Esophagus squamous epithelium (tissue), 5 donors: ENCODE measurements around the gene TRAPPC2L. TPM values are rescaled to one million over a fixed set of nuclear protein-coding genes. Genes with fewer than 3 reads are reported as not detected.

ENCODE experiments used
- DNase-seq: peaks from one replicate; lab custom pipeline; 2025; lab: John Stamatoyannopoulos, UW
- H3K27ac ChIP-seq, 4 donors: fragments of 200-600 bp; sonication (generic); one replicate each; pipeline ENCODE4 v1.5.1; 2016 to 2019; ENCODE audit warnings: mild to moderate bottlenecking in 1 of 4
- H3K27me3 ChIP-seq, 4 donors: fragments of 200-600 bp; sonication (generic); 1 replicate in 3 of 4; 2 replicates in 1 of 4; pipeline versions ENCODE4 v1.5.1 to v1.6.0; 2017 to 2021; ENCODE audit warnings: antibody characterized with exemption in 1 of 4
- H3K36me3 ChIP-seq, 3 donors: fragments of 200-600 bp; sonication (generic); one replicate each; pipeline ENCODE4 v1.5.1; 2016 to 2019
- H3K4me1 ChIP-seq, 3 donors: fragments of 200-600 bp; sonication (generic); one replicate each; pipeline ENCODE4 v1.5.1; 2017 to 2019
- H3K4me3 ChIP-seq, 4 donors: fragments of 200-600 bp; sonication (generic); 1 replicate in 3 of 4; 2 replicates in 1 of 4; pipeline ENCODE4 v1.5.1; 2016 to 2019; ENCODE audit warnings: mild to moderate bottlenecking in 2 of 4, moderate library complexity in 1 of 4
- H3K9me3 ChIP-seq, 3 donors: fragments of 200-600 bp; sonication (generic); one replicate each; pipeline ENCODE4 v1.5.1; 2016 to 2019
- CTCF ChIP-seq, 6 experiments: fragments of 450-650 bp in 4 of 6; fragments of 200-600 bp in 2 of 6; sonication (generic) in 2 of 6; IDR thresholded peaks; one replicate each; pipeline ENCODE4 v1.5.1; 2016 to 2019; ENCODE audit warnings: antibody characterized with exemption in 6 of 6, mild to moderate bottlenecking in 4 of 6, moderate library complexity in 4 of 6
- POLR2A ChIP-seq, 4 donors: fragments of 450-650 bp; IDR thresholded peaks; one replicate each; pipeline ENCODE4 v1.6.1; 2017; ENCODE audit warnings: antibody characterized with exemption in 4 of 4, mild to moderate bottlenecking in 4 of 4, moderate library complexity in 3 of 4
- WGBS, 2 donors: methylation state at CpG; one replicate each; pipeline ENCODE4 v1.1.5; 2018; 5-methylcytosine and 5-hydroxymethylcytosine counted together
- intact Hi-C: fragments of 100-400 bp; cut with DNase I; formaldehyde crosslinking; loops from one replicate; pipeline ENCODE4 v1.15.0; 2022
- total RNA-seq, 4 donors: library from RNA; depleted of rRNA; stranded (reverse); fragments of >200 nt; gene quantifications; one replicate each; pipeline ENCODE4 v1.1.0, GENCODE V29; 2016
- donor health status: DM: yes; HTN: yes; CAD: no.

The TRAPPC2L gene
- total RNA-seq, 4 donors from 2014 or later, result 20.7 to 29.7 (median 24.7) TPM

- intact Hi-C loops, result no loop called here
- Histone ChIP-seq H3K4me1 (no peaks in the 10 kb centered on the region), H3K36me3 (peaks cover 0 to 17% (median 0%) of the 10 kb centered on the region in 3 donors), H3K27ac (no peak overlapping the region), H3K4me3 (no peak overlapping the region), H3K9me3 (no peaks in the 10 kb centered on the region), H3K27me3 (peaks cover 0 to 47% (median 0%) of the 10 kb centered on the region in 4 donors)
- TF ChIP-seq POLR2A (IDR thresholded peaks at IDR 0.05) (no peak), CTCF (IDR thresholded peaks at IDR 0.05) (no peak)
- 71 to 75% methylated on average over 4 to 21 of the region's 34 CpGs for WGBS, 2 donors
- no peak for DNase-seq
Measured at GRCh38 chr16:88897696-88898425, 40.9 kb downstream of the TRAPPC2L start.

GRCh38 chr16:88899901-88900661, 43.2 kb downstream of the TRAPPC2L start:
- Histone ChIP-seq H3K36me3 (peaks cover 0 to 17% (median 0%) of the 10 kb centered on the region in 3 donors), H3K9me3 (no peaks in the 10 kb centered on the region), H3K4me1 (peaks cover 0 to 5% (median 0%) of the 10 kb centered on the region in 3 donors), H3K27me3 (peaks cover 0 to 49% (median 0%) of the 10 kb centered on the region in 4 donors), H3K27ac (no peak overlapping the region), H3K4me3 (no peak overlapping the region)
- no peak for DNase-seq
- intact Hi-C loops, result no loop called here
- 64 to 87% methylated on average over 10 to 11 of the region's 41 CpGs for WGBS, 2 donors
- TF ChIP-seq POLR2A (IDR thresholded peaks at IDR 0.05) (no peak), CTCF (IDR thresholded peaks at IDR 0.05) (no peak)

GRCh38 chr16:88900662-88901052, 43.7 kb downstream of the TRAPPC2L start:
- Histone ChIP-seq H3K36me3 (peaks cover 0 to 17% (median 0%) of the 10 kb centered on the region in 3 donors), H3K9me3 (no peaks in the 10 kb centered on the region), H3K4me1 (peaks cover 0 to 11% (median 0%) of the 10 kb centered on the region in 3 donors), H3K27ac (no peak overlapping the region), H3K27me3 (peaks cover 0 to 49% (median 0%) of the 10 kb centered on the region in 4 donors), H3K4me3 (no peak overlapping the region)
- TF ChIP-seq CTCF (IDR thresholded peaks at IDR 0.05), result no peak
- TF ChIP-seq POLR2A (IDR thresholded peaks at IDR 0.05), result no peak
- no peak for DNase-seq
- intact Hi-C loops, result no loop called here
- 80 to 88% methylated on average over 1 to 3 of the region's 12 CpGs for WGBS, 2 donors

GRCh38 chr16:88901718-88902337, 44.9 kb downstream of the TRAPPC2L start:
- 64 to 84% methylated on average over 3 to 10 of the region's 26 CpGs for WGBS, 2 donors
- TF ChIP-seq CTCF (IDR thresholded peaks at IDR 0.05), result no peak
- TF ChIP-seq POLR2A (IDR thresholded peaks at IDR 0.05), result no peak
- Histone ChIP-seq H3K4me1 (peaks cover 0 to 15% (median 0%) of the 10 kb centered on the region in 3 donors), H3K27me3 (peaks cover 0 to 49% (median 0%) of the 10 kb centered on the region in 4 donors), H3K36me3 (peaks cover 0 to 17% (median 0%) of the 10 kb centered on the region in 3 donors), H3K27ac (no peak overlapping the region), H3K4me3 (no peak overlapping the region), H3K9me3 (no peaks in the 10 kb centered on the region)
- no peak for DNase-seq
- intact Hi-C loops, result no loop called here
